Gastroesophageal sphincter (tissue), 4 donors: ENCODE results near the gene SLC27A2. TPM values are rescaled to one million over a fixed set of nuclear protein-coding genes. Genes with fewer than 3 reads are reported as not detected.
A peak's percentile ranks its signal among the peaks of the same experiment; 100 is the strongest.

ENCODE experiments used
- ATAC-seq: fragments of 150-250 bp; one replicate; pipeline ENCODE4 v1.9.1; 2016; ENCODE audit warnings: mild to moderate bottlenecking, moderate library complexity
- H3K27ac ChIP-seq, 4 donors: fragments of 200-600 bp; sonication (generic) in 3 of 4; 1 replicate in 3 of 4; 2 replicates in 1 of 4; pipeline ENCODE4 v1.5.1; 2016 to 2019
- H3K27me3 ChIP-seq: fragments of 200-600 bp; sonication (generic); one replicate; pipeline ENCODE4 v1.5.1; 2019
- H3K36me3 ChIP-seq, 2 donors: fragments of 200-600 bp; sonication (generic); one replicate each; pipeline ENCODE4 v1.5.1; 2019; ENCODE audit warnings: control low read depth in 1 of 2
- H3K4me1 ChIP-seq, 3 donors: fragments of 200-600 bp; sonication (generic); 1 replicate in 2 of 3; 2 replicates in 1 of 3; pipeline ENCODE4 v1.5.1; 2016 to 2019; ENCODE audit warnings: control low read depth in 2 of 3
- H3K4me3 ChIP-seq, 2 donors: fragments of 200-600 bp; sonication (generic); one replicate each; pipeline ENCODE4 v1.5.1; 2019; ENCODE audit warnings: mild to moderate bottlenecking in 1 of 2, moderate library complexity in 1 of 2
- H3K9me3 ChIP-seq, 3 donors: fragments of 200-600 bp; sonication (generic); one replicate each; pipeline ENCODE4 v1.5.1; 2017 to 2019; ENCODE audit warnings: control low read depth in 2 of 3
- CTCF ChIP-seq, 4 experiments: fragments of 200-600 bp in 2 of 4; fragments of 450-650 bp in 2 of 4; sonication (generic) in 1 of 4; IDR thresholded peaks; one replicate each; pipeline ENCODE4 v1.5.1; 2017 to 2019; ENCODE audit warnings: antibody characterized with exemption in 4 of 4, mild to moderate bottlenecking in 2 of 4, moderate library complexity in 2 of 4
- EP300 ChIP-seq: sonication (generic); formaldehyde crosslinking; IDR thresholded peaks from one replicate; pipeline ENCODE4 v1.6.1; 2017; ENCODE audit warnings: antibody characterized with exemption, mild to moderate bottlenecking
- POLR2A ChIP-seq, 2 donors: fragments of 450-650 bp; IDR thresholded peaks; one replicate each; pipeline ENCODE4 v1.6.1; 2017; ENCODE audit warnings: antibody characterized with exemption in 2 of 2, mild to moderate bottlenecking in 2 of 2, moderate library complexity in 1 of 2
- POLR2AphosphoS5 ChIP-seq: sonication (generic); formaldehyde crosslinking; IDR thresholded peaks from one replicate; pipeline ENCODE4 v1.6.1; 2017; ENCODE audit warnings: antibody characterized with exemption
- WGBS, 2 donors: methylation state at CpG; one replicate each; pipeline ENCODE4 v1.1.5; 2018; ENCODE audit warnings: low coverage in 1 of 2; 5-methylcytosine and 5-hydroxymethylcytosine counted together
- total RNA-seq, 4 donors: library from RNA; depleted of rRNA; stranded (reverse); fragments of >200 nt; gene quantifications; one replicate each; pipeline ENCODE4 v1.1.0, GENCODE V29; 2016

SLC27A2 gene
- total RNA-seq, 4 donors from 2014 or later, result 0.13 to 0.22 TPM; not detected in 2

- Histone ChIP-seq H3K36me3 (no peaks in the 10 kb centered on the region), H3K4me3 (no peak overlapping the region), H3K27me3 (no peaks in the 10 kb centered on the region), H3K9me3 (no peaks in the 10 kb centered on the region), H3K4me1 (peaks cover 0 to 10% (median 3%) of the 10 kb centered on the region in 3 donors), H3K27ac (no peak overlapping the region)
- TF ChIP-seq POLR2A (IDR thresholded peaks at IDR 0.05) (no peak), EP300 (no peak), POLR2AphosphoS5 (no peak), CTCF (IDR thresholded peaks at IDR 0.05) (no peak)
- no peak for ATAC-seq
- WGBS, 2 donors, result 63 to 65% methylated on average over 6 of the region's 6 CpGs
Observed at GRCh38 chr15:50144341-50145120, 37.5 kb upstream of the SLC27A2 start.

DNA sequence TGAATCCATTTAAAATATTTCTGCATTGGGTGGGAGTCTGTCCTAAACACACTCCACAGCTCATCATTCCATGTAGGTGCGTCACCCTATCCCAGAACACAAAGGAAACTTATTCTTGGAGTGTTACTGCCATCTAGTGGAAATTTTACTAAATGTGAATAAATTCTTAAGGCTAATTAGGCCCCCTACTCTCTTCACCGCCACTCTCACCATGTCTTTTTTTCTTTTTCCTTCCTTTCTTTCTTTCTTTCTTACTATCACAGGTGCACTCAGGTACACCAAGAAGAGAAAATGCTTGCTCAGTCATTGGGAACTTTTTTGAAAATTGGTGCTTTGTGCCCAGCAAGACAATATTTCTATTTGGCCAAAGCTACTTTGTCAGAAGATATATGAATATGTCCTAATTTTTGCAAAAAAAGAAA, 36.5 kb upstream of the SLC27A2 start:
- 0 to 8% methylated on average over 2 of the region's 2 CpGs for whole genome bisulfite sequencing, 2 donors
- Histone ChIP-seq H3K27ac (no peak overlapping the region), H3K4me3 (no peak overlapping the region), H3K9me3 (no peaks in the 10 kb centered on the region), H3K36me3 (no peaks in the 10 kb centered on the region), H3K27me3 (no peaks in the 10 kb centered on the region), H3K4me1 (peaks cover 0 to 10% (median 3%) of the 10 kb centered on the region in 3 donors)
- TF ChIP-seq POLR2A (IDR thresholded peaks at IDR 0.05), result no peak
- peak; percentile 24 to 80 (median 72) for TF ChIP-seq CTCF (IDR thresholded peaks at IDR 0.05)
- ATAC-seq, result peak; percentile 83

DNA sequence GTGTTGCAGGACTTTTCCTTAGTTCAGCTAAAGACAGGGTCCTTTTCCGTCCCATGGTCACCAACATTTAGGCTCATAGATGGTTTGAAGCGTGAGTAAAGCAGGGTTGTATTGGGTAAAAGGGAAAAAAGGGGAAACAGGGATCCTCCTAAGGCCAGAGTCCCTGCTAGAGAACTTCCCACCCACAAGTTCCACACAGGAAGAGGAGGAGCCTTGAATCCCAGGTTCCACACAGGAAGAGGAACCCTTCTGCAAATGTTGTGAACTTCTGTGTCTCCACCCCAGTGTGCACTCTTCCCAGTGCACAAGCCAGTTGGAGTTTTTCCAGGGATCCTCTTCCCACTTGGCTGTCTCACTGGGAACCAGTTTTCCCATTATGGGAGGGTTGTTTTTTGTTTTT, 35.4 kb upstream of the SLC27A2 start:
- WGBS, 2 donors, result 91 to 100% methylated on average over 2 of the region's 2 CpGs
- no peak for ATAC-seq
- TF ChIP-seq POLR2AphosphoS5 (no peak), CTCF (IDR thresholded peaks at IDR 0.05) (no peak), POLR2A (IDR thresholded peaks at IDR 0.05) (no peak), EP300 (no peak)

GRCh38 chr15:50148362-50148963, 33.5 kb upstream of the SLC27A2 start:
- Histone ChIP-seq H3K4me1 (peaks cover 0 to 10% (median 3%) of the 10 kb centered on the region in 3 donors), H3K4me3 (no peak overlapping the region), H3K27ac (no peak overlapping the region), H3K36me3 (no peaks in the 10 kb centered on the region), H3K27me3 (no peaks in the 10 kb centered on the region), H3K9me3 (no peaks in the 10 kb centered on the region)
- TF ChIP-seq CTCF (IDR thresholded peaks at IDR 0.05) (no peak), POLR2AphosphoS5 (no peak), POLR2A (IDR thresholded peaks at IDR 0.05) (no peak), EP300 (no peak)
- ATAC-seq, result no peak
- 71 to 75% methylated on average over 4 of the region's 4 CpGs for WGBS, 2 donors

More for the DNA sequence above, 35.4 kb upstream of the SLC27A2 start:
- Histone ChIP-seq H3K36me3 (no peaks in the 10 kb centered on the region), H3K4me3 (no peak overlapping the region), H3K9me3 (no peaks in the 10 kb centered on the region), H3K27me3 (no peaks in the 10 kb centered on the region), H3K27ac (no peak overlapping the region), H3K4me1 (peaks cover 0 to 10% (median 3%) of the 10 kb centered on the region in 3 donors)

DNA sequence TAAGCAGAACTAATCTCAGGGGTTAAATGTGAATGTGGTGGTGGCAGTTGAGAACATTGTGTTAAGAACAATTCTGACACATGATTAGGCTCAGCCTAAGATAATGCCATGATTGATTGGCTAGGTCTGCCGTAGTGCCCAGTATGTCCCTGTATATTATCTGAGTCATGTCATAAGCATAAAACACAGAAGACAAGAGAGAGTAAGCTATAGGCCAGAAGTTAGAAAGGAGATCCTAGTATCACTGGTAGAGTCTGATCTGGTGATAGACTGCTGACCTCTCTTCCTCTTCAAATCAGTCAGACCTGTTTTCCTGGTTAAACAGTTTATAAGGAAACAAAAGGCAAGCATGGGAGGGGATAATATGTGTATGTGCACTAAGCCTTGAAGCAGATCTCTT, 32.9 kb upstream of the SLC27A2 start:
- Histone ChIP-seq H3K27ac (no peak overlapping the region), H3K36me3 (no peaks in the 10 kb centered on the region), H3K4me1 (peaks cover 0 to 10% (median 3%) of the 10 kb centered on the region in 3 donors), H3K27me3 (no peaks in the 10 kb centered on the region), H3K9me3 (no peaks in the 10 kb centered on the region), H3K4me3 (no peak overlapping the region)
- TF ChIP-seq POLR2AphosphoS5, result no peak
- no peak for TF ChIP-seq CTCF (IDR thresholded peaks at IDR 0.05)
- no peak for TF ChIP-seq POLR2A (IDR thresholded peaks at IDR 0.05)
- TF ChIP-seq EP300, result no peak
- 33 to 44% methylated on average over 1 of the region's 1 CpG for WGBS, 2 donors
- no peak for ATAC-seq
